Keratinocyte (primary cell): ENCODE measurements around the gene APH1B. TPM values are rescaled to one million over a fixed set of nuclear protein-coding genes. Genes with fewer than 3 reads are reported as not detected.

Experiments used
- DNase-seq: peaks from one replicate; pipeline ENCODE4 v3.0.0-alpha.2; 2011; ENCODE audit warnings: low read depth, missing footprints, low spot score
- FAIRE-seq: peaks from 2 replicates; lab custom pipeline; 2011; peaks lifted over from hg19 to GRCh38; lab: Jason Lieb, UNC
- H2AFZ ChIP-seq: 2 replicates; pipeline ENCODE4 v1.6.0; 2012; ENCODE audit warnings: low read length, control low read depth, inconsistent platforms; ENCODE audit not compliant: control insufficient read depth
- H3K27ac ChIP-seq: 2 replicates; pipeline ENCODE4 v1.5.1; 2011; ENCODE audit warnings: low read length; ENCODE audit not compliant: control insufficient read depth, insufficient read depth
- H3K27me3 ChIP-seq: 3 replicates; pipeline ENCODE4 v1.6.0; 2011; ENCODE audit warnings: low read length; ENCODE audit not compliant: control insufficient read depth, insufficient read depth; ENCODE audit errors: extremely low read depth
- H3K36me3 ChIP-seq, 2 experiments: 2 replicates in 1 of 2; 3 replicates in 1 of 2; pipeline ENCODE4 v1.5.1; 2011; ENCODE audit warnings: low read length in 2 of 2, mild to moderate bottlenecking in 1 of 2; ENCODE audit not compliant: control insufficient read depth in 2 of 2, insufficient read depth in 2 of 2; ENCODE audit errors: extremely low read depth in 1 of 2
- H3K4me1 ChIP-seq: 3 replicates; pipeline ENCODE4 v1.5.1; 2011; ENCODE audit warnings: low read length; ENCODE audit not compliant: control insufficient read depth, insufficient read depth; ENCODE audit errors: extremely low read depth
- H3K4me2 ChIP-seq: 3 replicates; pipeline ENCODE4 v1.6.0; 2011; ENCODE audit warnings: low read depth, low read length; ENCODE audit not compliant: control insufficient read depth, insufficient read depth; ENCODE audit errors: extremely low read depth
- H3K4me3 ChIP-seq, 3 experiments: fragments of 200-600 bp in 1 of 3; sonication (generic) in 1 of 3; 2 replicates in 2 of 3; 3 replicates in 1 of 3; pipeline ENCODE4 v1.5.1; 2011 to 2016; ENCODE audit warnings: low read length in 3 of 3, mild to moderate bottlenecking in 3 of 3, control low read depth in 2 of 3, inconsistent platforms in 1 of 3, low read depth in 1 of 3, mixed read lengths in 1 of 3, mixed run types in 1 of 3, moderate library complexity in 1 of 3; ENCODE audit not compliant: control insufficient read depth in 2 of 3, insufficient read depth in 2 of 3; ENCODE audit errors: extremely low read depth in 1 of 3
- H3K79me2 ChIP-seq: 2 replicates; pipeline ENCODE4 v1.6.0; 2012; ENCODE audit warnings: low read length; ENCODE audit not compliant: control insufficient read depth, insufficient read depth
- H3K9ac ChIP-seq: 3 replicates; pipeline ENCODE4 v1.6.0; 2011; ENCODE audit warnings: low read length; ENCODE audit not compliant: control insufficient read depth, insufficient read depth; ENCODE audit errors: extremely low read depth
- H3K9me1 ChIP-seq: 3 replicates; pipeline ENCODE4 v1.6.0; 2011; ENCODE audit warnings: low read length; ENCODE audit not compliant: control insufficient read depth, insufficient read depth; ENCODE audit errors: extremely low read depth
- H3K9me3 ChIP-seq: 2 replicates; pipeline ENCODE4 v1.5.1; 2012; ENCODE audit warnings: low read depth, low read length; ENCODE audit not compliant: control insufficient read depth
- H4K20me1 ChIP-seq: 3 replicates; pipeline ENCODE4 v1.6.0; 2011; ENCODE audit warnings: low read length; ENCODE audit not compliant: control insufficient read depth, insufficient read depth; ENCODE audit errors: extremely low read depth
- CTCF ChIP-seq, 3 experiments: IDR thresholded peaks in 1 of 3; conservative IDR thresholded peaks in 1 of 3; optimal IDR thresholded peaks in 1 of 3; 2 replicates in 2 of 3; 3 replicates in 1 of 3; pipeline versions ENCODE3 to v1.5.1; 2011; ENCODE audit warnings: low read length in 3 of 3, mild to moderate bottlenecking in 3 of 3, moderate library complexity in 2 of 3, control low read depth in 1 of 3, inconsistent platforms in 1 of 3; ENCODE audit not compliant: insufficient read depth in 2 of 3; ENCODE audit errors: extremely low read depth in 1 of 3
- EZH2 ChIP-seq: IDR thresholded peaks from one replicate; pipeline ENCODE4 v1.6.1; 2012; ENCODE audit warnings: inconsistent platforms, mild to moderate bottlenecking, low read length, moderate library complexity
- dilution Hi-C: fragments of 300-500 bp; cut with MboI; formaldehyde crosslinking; loops from one replicate; pipeline ENCODE4 v1.7.0; 2020; ENCODE audit warnings: low sequenced_read_pairs; ENCODE audit not compliant: extremely low pct_ligation_motif_present
- polyA plus RNA-seq, 5 experiments: library from polyadenylated mRNA; depleted of rRNA in 3 of 5; stranded (reverse) in 3 of 5; stranded (forward) in 1 of 5; unstranded in 1 of 5; fragments of >200 nt; gene quantifications; 1 replicate in 1 of 5; 2 replicates in 3 of 5; 3 replicates in 1 of 5; pipeline versions ENCODE4 v1.2.1 to v1.2.3, GENCODE V29; 2011 to 2012; ENCODE audit warnings: missing spikeins in 2 of 5, low read depth in 1 of 5, low replicate concordance in 1 of 5

APH1B gene
- polyA plus RNA-seq, 1 donor (not counting 4 experiments of a cell fraction or from before 2014, with no cell fraction given) = 7.0 TPM

- Histone ChIP-seq H3K9me1 (no peaks in the 10 kb centered on the region), H3K27me3 (no peaks in the 10 kb centered on the region), H2AFZ (no peak overlapping the region), H3K79me2 (no peaks in the 10 kb centered on the region), H3K4me2 (peak overlapping the region; percentile 23), H3K9ac (peak overlapping the region; percentile 5), H3K9me3 (no peaks in the 10 kb centered on the region), H3K27ac (peak overlapping the region; percentile 53), H3K4me1 (peaks cover 31% of the 10 kb centered on the region), H3K36me3 (peaks cover 6 to 10% of the 10 kb centered on the region in 2 experiments), H4K20me1 (no peaks in the 10 kb centered on the region), H3K4me3 (no peak overlapping the region)
- FAIRE-seq (no peak), DNase-seq (no peak)
- TF ChIP-seq CTCF (optimal IDR thresholded peaks at IDR 0.05 in 1 of 3, IDR thresholded peaks at IDR 0.05 in 1 of 3, conservative IDR thresholded peaks at IDR 0.05 in 1 of 3; ENCODE audit: extremely low read depth in 1 of 3, insufficient read depth in 2 of 3, low read length in 3 of 3) (no peak), EZH2 (no peak)
- dilution Hi-C loops = no loop called here
Observed at GRCh38 chr15:63330926-63331325, 53.5 kb downstream of the APH1B start.

DNA sequence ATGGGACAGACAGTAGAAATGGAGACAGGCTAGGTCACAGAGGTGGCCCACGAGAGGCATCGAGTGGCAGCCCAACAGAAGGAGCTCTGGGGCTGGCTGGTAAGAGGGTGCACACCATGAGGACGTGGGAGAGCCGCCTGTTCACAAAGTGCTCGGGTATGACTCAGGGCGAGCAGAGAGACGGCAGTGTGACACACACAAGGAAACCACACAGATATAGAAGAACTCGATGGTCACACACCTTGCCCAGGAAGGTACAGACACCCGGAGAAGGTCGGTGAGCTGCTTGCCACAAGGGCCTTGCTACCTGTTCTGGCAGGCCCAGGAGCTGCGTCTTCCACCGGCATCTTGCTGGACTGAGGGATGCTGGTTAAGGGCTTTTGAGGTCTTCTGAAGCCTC is 54.1 kb downstream of the APH1B start:
- H3K9ac ChIP-seq = peak overlapping the region; percentile 5
- H2AFZ ChIP-seq = no peak overlapping the region
- DNase-seq (peak; percentile 67), FAIRE-seq (peak; percentile 98)
- H3K79me2 ChIP-seq = no peaks in the 10 kb centered on the region
- H3K4me1 ChIP-seq = peaks cover 31% of the 10 kb centered on the region
- H3K27me3 ChIP-seq = no peaks in the 10 kb centered on the region
- H3K4me2 ChIP-seq = peak overlapping the region; percentile 23
- H3K27ac ChIP-seq = peak overlapping the region; percentile 53
- peaks cover 7% of the 10 kb centered on the region in 2 experiments for H3K36me3 ChIP-seq
- TF ChIP-seq CTCF (optimal IDR thresholded peaks at IDR 0.05 in 1 of 3, IDR thresholded peaks at IDR 0.05 in 1 of 3, conservative IDR thresholded peaks at IDR 0.05 in 1 of 3; ENCODE audit: extremely low read depth in 1 of 3, insufficient read depth in 2 of 3, low read length in 3 of 3) = peak in 1 of 3 experiments; percentile 10
- no peak for TF ChIP-seq EZH2
- H4K20me1 ChIP-seq = no peaks in the 10 kb centered on the region
- dilution Hi-C loops = no loop called here
- H3K9me3 ChIP-seq = no peaks in the 10 kb centered on the region
- H3K9me1 ChIP-seq = no peaks in the 10 kb centered on the region
- no peak overlapping the region for H3K4me3 ChIP-seq
